Spleen (tissue), 7 donors: ENCODE data around the gene MYL2.

Source experiments
- POLR2AphosphoS5 ChIP-seq, 3 donors: sonication (generic); formaldehyde crosslinking; IDR thresholded peaks; one replicate each; pipeline ENCODE4 v1.5.1; 2017; ENCODE audit warnings: antibody characterized with exemption in 3 of 3
- TF ChIP-seq, protein P1 (sequence below), 11 experiments: fragments of 200-600 bp in 7 of 11; fragments of 450-650 bp in 4 of 11; sonication (generic) in 4 of 11; IDR thresholded peaks in 8 of 11; conservative IDR thresholded peaks in 3 of 11; 1 replicate in 7 of 11; 2 replicates in 4 of 11; pipeline versions ENCODE4 v1.4.0 to v1.8.0; 2016 to 2021; ENCODE audit warnings: antibody characterized with exemption in 11 of 11, inconsistent platforms in 4 of 11, mild to moderate bottlenecking in 1 of 11
- donor health status: DM: no; HTN: no; CAD: no; lungs with moderate emphysema.
- donor health status: DM: no; HTN: no; CAD: no.
- donor health status: DM: no; HTN: no; CAD: no.

DNA sequence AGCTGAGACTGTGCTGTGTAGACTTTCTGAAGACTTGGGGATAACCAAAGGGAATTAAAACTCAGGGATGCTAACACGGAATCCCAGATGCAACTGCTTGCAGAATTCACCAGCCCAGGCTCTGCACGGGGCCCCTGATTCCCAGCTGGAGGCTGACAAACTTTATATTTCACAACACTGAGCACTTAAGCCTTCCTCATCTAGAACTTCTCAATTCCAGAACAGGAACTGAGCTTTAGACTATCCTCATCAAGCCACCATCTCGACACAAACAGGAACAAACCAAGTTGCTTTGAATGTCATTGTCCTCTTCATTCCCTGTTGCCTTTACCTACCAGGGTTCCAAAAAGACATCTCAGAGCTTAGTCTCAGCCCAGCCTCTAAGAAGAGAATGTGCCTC is 51.4 kb downstream of the MYL2 start:
- TF ChIP-seq, protein P1, sequence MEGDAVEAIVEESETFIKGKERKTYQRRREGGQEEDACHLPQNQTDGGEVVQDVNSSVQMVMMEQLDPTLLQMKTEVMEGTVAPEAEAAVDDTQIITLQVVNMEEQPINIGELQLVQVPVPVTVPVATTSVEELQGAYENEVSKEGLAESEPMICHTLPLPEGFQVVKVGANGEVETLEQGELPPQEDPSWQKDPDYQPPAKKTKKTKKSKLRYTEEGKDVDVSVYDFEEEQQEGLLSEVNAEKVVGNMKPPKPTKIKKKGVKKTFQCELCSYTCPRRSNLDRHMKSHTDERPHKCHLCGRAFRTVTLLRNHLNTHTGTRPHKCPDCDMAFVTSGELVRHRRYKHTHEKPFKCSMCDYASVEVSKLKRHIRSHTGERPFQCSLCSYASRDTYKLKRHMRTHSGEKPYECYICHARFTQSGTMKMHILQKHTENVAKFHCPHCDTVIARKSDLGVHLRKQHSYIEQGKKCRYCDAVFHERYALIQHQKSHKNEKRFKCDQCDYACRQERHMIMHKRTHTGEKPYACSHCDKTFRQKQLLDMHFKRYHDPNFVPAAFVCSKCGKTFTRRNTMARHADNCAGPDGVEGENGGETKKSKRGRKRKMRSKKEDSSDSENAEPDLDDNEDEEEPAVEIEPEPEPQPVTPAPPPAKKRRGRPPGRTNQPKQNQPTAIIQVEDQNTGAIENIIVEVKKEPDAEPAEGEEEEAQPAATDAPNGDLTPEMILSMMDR (IDR thresholded peaks at IDR 0.05 in 8 of 11, conservative IDR thresholded peaks at IDR 0.05 in 3 of 11): no peak
- TF ChIP-seq POLR2AphosphoS5 (IDR thresholded peaks at IDR 0.05): no peak
